SHP77 treated with DMSO at 0.1 percent for 48 hours (cell line): Measurements from ENCODE around the gene TEC.

Experiments
- DNase-seq: peaks from one replicate; lab custom pipeline; 2025; lab: John Stamatoyannopoulos, UW

Gene TEC

GRCh38 chr4:48269861-48270522, 354 bp upstream of the TEC start:
- DNase-seq: peak; percentile 24

- DNase-seq: no peak
Observed at GRCh38 chr4:48267574-48267973, 2.1 kb downstream of the TEC start.

- no peak for DNase-seq
Observed at GRCh38 chr4:48266781-48267180, 2.9 kb downstream of the TEC start.

- no peak for DNase-seq
Observed at GRCh38 chr4:48262926-48263325, 6.7 kb downstream of the TEC start.

GRCh38 chr4:48262484-48262883, 7.2 kb downstream of the TEC start:
- DNase-seq: no peak

GRCh38 chr4:48261281-48261680, 8.4 kb downstream of the TEC start:
- no peak for DNase-seq

DNA sequence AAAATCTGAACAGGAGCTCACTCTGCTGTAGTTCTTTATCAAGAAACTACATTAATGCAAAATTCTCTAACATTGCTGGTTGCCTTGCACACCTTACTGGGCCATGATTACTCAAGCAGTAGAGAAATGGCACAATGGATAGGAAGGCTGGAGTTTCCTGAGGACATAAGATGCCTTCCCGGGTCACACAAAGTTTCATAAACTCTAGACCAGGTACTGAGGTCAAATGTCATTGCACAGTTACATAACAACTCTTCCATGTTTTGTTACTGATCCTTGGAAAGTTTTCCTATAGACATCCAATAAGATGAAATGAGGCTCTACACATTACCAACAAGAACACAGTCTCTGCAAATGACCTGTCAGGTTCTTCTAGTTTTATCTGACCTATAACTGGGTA, 9.9 kb downstream of the TEC start:
- DNase-seq: no peak

- DNase-seq: no peak
Observed at GRCh38 chr4:48258845-48259397, 10.7 kb downstream of the TEC start.

GRCh38 chr4:48255959-48256342, 13.7 kb downstream of the TEC start:
- DNase-seq: no peak

GRCh38 chr4:48255072-48255958, 14.3 kb downstream of the TEC start:
- DNase-seq: peak; percentile 1

- DNase-seq: no peak
Observed at GRCh38 chr4:48254381-48255071, 15.1 kb downstream of the TEC start.

DNA sequence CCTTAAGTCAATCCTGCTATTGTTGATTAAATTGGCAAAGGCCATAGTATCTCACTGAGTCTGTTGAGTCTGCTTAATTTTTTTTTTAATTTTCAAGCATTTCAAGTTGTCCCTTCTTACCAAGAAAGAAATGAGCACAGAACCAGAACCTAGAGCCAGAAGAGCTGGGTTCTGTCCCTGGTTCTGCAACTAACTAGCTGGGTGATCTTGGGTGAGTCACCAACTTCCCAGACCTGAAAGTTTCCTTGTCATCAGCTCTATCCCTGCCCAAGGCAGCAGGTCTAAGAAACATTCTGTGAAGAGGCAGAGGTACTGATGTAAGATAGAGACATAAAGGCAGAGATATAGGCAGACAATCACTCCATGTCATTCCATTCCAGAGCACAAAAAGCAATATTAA, 17.3 kb downstream of the TEC start:
- no peak for DNase-seq

DNA sequence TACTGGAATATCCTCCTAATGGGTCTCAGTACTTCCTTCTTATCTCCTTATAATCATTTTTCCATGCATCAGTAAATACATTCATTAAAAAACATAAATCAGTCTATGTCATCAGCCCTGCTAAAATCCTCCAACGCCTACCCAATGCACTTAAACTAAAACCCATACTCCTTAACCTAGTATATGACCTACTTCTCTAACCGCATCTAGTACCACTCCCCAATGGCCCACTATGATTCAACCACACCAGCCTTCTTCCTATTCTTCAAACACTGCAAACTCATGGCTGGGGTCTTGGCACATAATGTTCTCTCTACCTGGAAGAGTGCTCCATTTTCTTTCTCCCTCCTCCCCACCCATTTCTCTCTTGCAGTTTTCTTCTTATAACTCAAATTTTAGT, 18.7 kb downstream of the TEC start:
- DNase-seq: no peak

GRCh38 chr4:48250343-48250742, 19.3 kb downstream of the TEC start:
- no peak for DNase-seq

- no peak for DNase-seq
Observed at GRCh38 chr4:48249378-48249777, 20.3 kb downstream of the TEC start.

DNA sequence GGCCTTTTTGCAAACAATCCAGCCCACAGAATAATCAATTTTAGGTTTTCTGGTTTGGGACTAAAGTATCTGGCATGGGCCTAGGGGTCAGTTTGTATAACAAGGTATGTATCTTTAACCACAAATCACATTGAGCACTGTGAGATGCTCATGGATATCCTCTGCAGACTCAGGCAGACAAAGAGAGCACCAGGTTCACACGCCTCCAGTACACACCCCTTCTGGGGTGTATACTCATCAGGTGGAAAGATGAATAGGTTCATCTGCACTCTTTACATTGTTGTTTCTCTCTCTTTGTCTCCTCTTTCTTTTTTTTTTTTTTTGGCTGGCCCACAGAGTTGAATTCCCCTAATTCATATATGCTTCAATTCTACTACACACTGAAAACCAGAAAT, 21.1 kb downstream of the TEC start:
- DNase-seq: no peak

DNA sequence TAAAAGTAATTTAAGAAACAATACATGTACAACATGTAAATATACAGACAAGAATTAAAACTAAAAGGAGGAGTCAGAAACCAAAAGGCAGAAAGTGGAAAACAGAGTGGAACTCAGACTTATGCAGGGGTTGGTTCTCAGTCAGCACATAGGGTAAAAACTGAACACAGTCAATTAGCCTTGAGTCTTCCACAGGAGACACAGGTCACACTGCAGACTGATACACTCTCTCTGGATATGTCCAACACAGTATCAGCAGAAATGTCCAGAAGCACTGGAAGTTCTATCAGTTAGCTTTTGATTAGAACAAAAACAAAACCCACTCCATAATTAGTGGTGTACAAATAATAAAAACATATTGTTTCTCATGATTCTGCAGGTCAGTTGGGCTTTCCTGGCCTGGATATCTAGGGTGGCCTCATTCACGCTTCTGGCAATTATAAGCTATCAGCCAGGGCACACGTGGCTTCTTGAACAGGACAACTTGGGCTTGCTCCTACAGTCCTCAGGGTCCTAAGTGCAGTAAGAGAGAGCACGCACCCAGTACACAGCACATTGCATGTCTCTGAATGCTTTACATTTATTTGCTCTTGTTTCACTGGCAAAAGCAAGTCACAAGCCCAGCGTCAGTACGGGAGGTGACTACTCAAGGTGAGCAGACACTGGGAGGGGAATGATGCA, 21.6 kb downstream of the TEC start:
- DNase-seq: no peak

DNA sequence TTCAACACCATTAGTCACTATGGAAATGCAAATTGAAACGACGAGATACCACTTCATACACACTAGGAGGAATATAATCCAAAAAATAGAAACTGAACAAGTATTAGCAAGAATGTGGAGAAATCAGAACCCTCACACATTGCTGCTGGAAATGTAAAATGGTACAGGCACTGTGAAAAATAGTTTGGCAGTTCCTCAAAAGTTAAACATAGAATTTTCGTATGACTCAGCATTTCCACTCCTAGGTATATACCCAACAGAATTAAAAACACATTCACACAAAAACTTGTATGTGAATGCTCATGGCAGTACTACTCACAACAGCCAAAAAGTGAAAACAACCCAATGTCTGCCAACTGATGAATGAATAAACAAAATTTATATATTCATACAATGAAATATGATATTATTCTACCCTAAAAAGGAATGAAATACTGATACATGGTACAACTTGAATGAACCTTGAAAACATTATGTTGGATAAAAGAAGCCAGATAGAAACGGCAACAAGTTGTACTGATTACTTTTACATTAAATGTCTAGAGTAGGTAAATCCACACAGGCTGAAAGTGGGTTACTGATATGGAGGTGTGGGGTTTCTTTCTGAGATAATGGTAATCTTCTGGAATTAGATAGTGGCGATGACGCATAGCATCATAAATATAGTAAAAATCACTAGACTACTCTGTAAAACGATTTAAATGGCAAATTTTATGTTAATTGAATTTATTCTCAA, 22.3 kb downstream of the TEC start:
- no peak for DNase-seq

GRCh38 chr4:48244665-48245064, 25.0 kb downstream of the TEC start:
- DNase-seq: no peak

DNA sequence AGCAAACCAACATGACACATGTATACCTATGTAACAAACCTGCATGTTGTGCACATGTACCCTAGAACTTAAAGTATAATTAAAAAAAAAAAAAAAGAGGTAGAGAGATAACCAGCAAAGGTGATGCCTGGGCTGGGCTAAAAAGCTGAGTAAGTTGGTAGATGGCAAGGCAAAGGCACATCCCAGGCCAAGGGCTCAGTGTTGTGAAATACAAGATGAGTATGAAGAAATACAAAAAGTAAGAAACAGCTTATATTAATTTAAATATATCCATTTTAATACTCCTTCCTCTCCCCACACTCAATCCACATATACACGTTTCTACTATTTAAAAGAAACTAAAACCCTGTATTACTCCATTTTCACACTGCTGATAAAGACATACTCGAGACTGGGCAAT, 25.8 kb downstream of the TEC start:
- DNase-seq: no peak

- no peak for DNase-seq
Observed at GRCh38 chr4:48243429-48243828, 26.2 kb downstream of the TEC start.
